Measurements from ENCODE around the gene PTPRB.

DNA sequence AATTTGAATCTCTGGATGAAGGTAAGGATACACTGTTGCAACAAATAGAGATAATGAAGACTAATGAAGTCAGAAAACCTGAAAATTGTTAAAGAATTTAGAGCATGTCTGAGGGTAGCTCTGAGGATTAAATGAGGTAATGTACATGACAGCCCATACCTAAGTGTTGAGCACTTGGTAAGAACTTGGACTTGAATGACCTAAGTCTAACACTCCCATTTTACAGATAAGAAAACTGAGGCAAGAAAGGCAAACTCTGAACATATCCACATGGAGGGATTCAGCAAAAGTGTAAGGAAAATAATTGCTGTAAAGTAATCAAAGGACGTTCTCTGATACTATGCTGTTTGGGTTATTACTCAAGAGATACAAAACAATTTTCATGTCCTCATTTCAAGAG is 29.0 kb downstream of the PTPRB start:
- no peak for TF ChIP-seq EZH2 (IDR thresholded peaks at IDR 0.05; ENCODE audit: borderline replicate concordance, low read length)
- TF ChIP-seq, protein P1, sequence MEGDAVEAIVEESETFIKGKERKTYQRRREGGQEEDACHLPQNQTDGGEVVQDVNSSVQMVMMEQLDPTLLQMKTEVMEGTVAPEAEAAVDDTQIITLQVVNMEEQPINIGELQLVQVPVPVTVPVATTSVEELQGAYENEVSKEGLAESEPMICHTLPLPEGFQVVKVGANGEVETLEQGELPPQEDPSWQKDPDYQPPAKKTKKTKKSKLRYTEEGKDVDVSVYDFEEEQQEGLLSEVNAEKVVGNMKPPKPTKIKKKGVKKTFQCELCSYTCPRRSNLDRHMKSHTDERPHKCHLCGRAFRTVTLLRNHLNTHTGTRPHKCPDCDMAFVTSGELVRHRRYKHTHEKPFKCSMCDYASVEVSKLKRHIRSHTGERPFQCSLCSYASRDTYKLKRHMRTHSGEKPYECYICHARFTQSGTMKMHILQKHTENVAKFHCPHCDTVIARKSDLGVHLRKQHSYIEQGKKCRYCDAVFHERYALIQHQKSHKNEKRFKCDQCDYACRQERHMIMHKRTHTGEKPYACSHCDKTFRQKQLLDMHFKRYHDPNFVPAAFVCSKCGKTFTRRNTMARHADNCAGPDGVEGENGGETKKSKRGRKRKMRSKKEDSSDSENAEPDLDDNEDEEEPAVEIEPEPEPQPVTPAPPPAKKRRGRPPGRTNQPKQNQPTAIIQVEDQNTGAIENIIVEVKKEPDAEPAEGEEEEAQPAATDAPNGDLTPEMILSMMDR (IDR thresholded peaks at IDR 0.05; ENCODE audit: low read length) = no peak

All from OCI-LY1 (cell line).